BLaER1 (cell line): ENCODE results near the gene TTC39C.

Source experiments
- H3K27ac ChIP-seq: shearing (Covaris generic); formaldehyde crosslinking; 2 replicates; pipeline ENCODE4 v1.8.1; 2022
- H3K27me3 ChIP-seq: shearing (Covaris generic); formaldehyde crosslinking; 2 replicates; pipeline ENCODE4 v1.8.1; 2022
- H3K36me3 ChIP-seq: shearing (Covaris generic); formaldehyde crosslinking; 2 replicates; pipeline ENCODE4 v1.8.1; 2022
- H3K4me1 ChIP-seq: shearing (Covaris generic); formaldehyde crosslinking; 2 replicates; pipeline ENCODE4 v1.8.1; 2022
- H3K4me2 ChIP-seq: shearing (Covaris generic); formaldehyde crosslinking; 2 replicates; pipeline ENCODE4 v1.8.1; 2022
- H3K4me3 ChIP-seq: shearing (Covaris generic); formaldehyde crosslinking; 2 replicates; pipeline ENCODE4 v1.8.1; 2022
- H3K9ac ChIP-seq: shearing (Covaris generic); formaldehyde crosslinking; 2 replicates; pipeline ENCODE4 v1.8.1; 2022
- H3K9me3 ChIP-seq: shearing (Covaris generic); formaldehyde crosslinking; 2 replicates; pipeline ENCODE4 v1.8.1; 2022
- H4K20me1 ChIP-seq: shearing (Covaris generic); formaldehyde crosslinking; 2 replicates; pipeline ENCODE4 v1.8.1; 2022
- Cebpa-rat ChIP-seq: shearing (Covaris generic); IDR thresholded peaks from 2 replicates; pipeline ENCODE4 v1.8.1; 2022

TTC39C gene

GRCh38 chr18:23972453-23972852 is 42.1 kb upstream of the TTC39C start:
- H3K9ac ChIP-seq = no peak overlapping the region
- no peak overlapping the region for H3K4me2 ChIP-seq
- H3K27ac ChIP-seq = no peak overlapping the region
- H4K20me1 ChIP-seq = no peaks in the 10 kb centered on the region
- H3K36me3 ChIP-seq = no peaks in the 10 kb centered on the region
- peaks cover 18% of the 10 kb centered on the region for H3K9me3 ChIP-seq
- H3K4me3 ChIP-seq = no peak overlapping the region
- H3K27me3 ChIP-seq = no peaks in the 10 kb centered on the region
- peaks cover 33% of the 10 kb centered on the region for H3K4me1 ChIP-seq
- no peak for TF ChIP-seq Cebpa-rat

- Histone ChIP-seq H3K36me3 (no peaks in the 10 kb centered on the region), H3K4me2 (no peak overlapping the region), H4K20me1 (no peaks in the 10 kb centered on the region), H3K27ac (no peak overlapping the region), H3K9me3 (peaks cover 21% of the 10 kb centered on the region), H3K4me3 (no peak overlapping the region), H3K27me3 (no peaks in the 10 kb centered on the region), H3K4me1 (peaks cover 13% of the 10 kb centered on the region), H3K9ac (no peak overlapping the region)
- TF ChIP-seq Cebpa-rat = no peak
Measured at GRCh38 chr18:23977103-23977502, 37.5 kb upstream of the TTC39C start.

- Histone ChIP-seq H3K4me1 (peaks cover 17% of the 10 kb centered on the region), H3K36me3 (no peaks in the 10 kb centered on the region), H3K9ac (no peak overlapping the region), H3K4me3 (no peak overlapping the region), H3K27me3 (no peaks in the 10 kb centered on the region), H4K20me1 (no peaks in the 10 kb centered on the region), H3K4me2 (no peak overlapping the region), H3K27ac (no peak overlapping the region), H3K9me3 (peaks cover 21% of the 10 kb centered on the region)
- TF ChIP-seq Cebpa-rat = no peak
Measured at GRCh38 chr18:23977719-23978483, 36.7 kb upstream of the TTC39C start.

- Histone ChIP-seq H4K20me1 (no peaks in the 10 kb centered on the region), H3K27ac (no peak overlapping the region), H3K4me2 (peak overlapping the region; percentile 55), H3K27me3 (no peaks in the 10 kb centered on the region), H3K4me3 (no peak overlapping the region), H3K9me3 (peaks cover 14% of the 10 kb centered on the region), H3K36me3 (no peaks in the 10 kb centered on the region), H3K9ac (no peak overlapping the region), H3K4me1 (peaks cover 17% of the 10 kb centered on the region)
- no peak for TF ChIP-seq Cebpa-rat
Measured at GRCh38 chr18:23981369-23981980, 33.1 kb upstream of the TTC39C start.

- TF ChIP-seq Cebpa-rat = no peak
- no peak overlapping the region for H3K9ac ChIP-seq
- H3K4me2 ChIP-seq = peak overlapping the region; percentile 55
- H3K4me3 ChIP-seq = no peak overlapping the region
- H4K20me1 ChIP-seq = no peaks in the 10 kb centered on the region
- no peak overlapping the region for H3K27ac ChIP-seq
- H3K27me3 ChIP-seq = no peaks in the 10 kb centered on the region
- no peaks in the 10 kb centered on the region for H3K36me3 ChIP-seq
- peaks cover 17% of the 10 kb centered on the region for H3K4me1 ChIP-seq
- H3K9me3 ChIP-seq = peaks cover 6% of the 10 kb centered on the region
Measured at GRCh38 chr18:23982155-23983079, 32.1 kb upstream of the TTC39C start.

- H3K4me3 ChIP-seq = no peak overlapping the region
- H3K27ac ChIP-seq = no peak overlapping the region
- no peaks in the 10 kb centered on the region for H4K20me1 ChIP-seq
- no peak overlapping the region for H3K4me2 ChIP-seq
- H3K9ac ChIP-seq = no peak overlapping the region
- no peaks in the 10 kb centered on the region for H3K36me3 ChIP-seq
- H3K9me3 ChIP-seq = no peaks in the 10 kb centered on the region
- H3K27me3 ChIP-seq = no peaks in the 10 kb centered on the region
- peaks cover 17% of the 10 kb centered on the region for H3K4me1 ChIP-seq
- no peak for TF ChIP-seq Cebpa-rat
Measured at GRCh38 chr18:23983112-23983511, 31.4 kb upstream of the TTC39C start.

- Histone ChIP-seq H4K20me1 (no peaks in the 10 kb centered on the region), H3K4me1 (peaks cover 7% of the 10 kb centered on the region), H3K4me3 (no peak overlapping the region), H3K27me3 (no peaks in the 10 kb centered on the region), H3K36me3 (no peaks in the 10 kb centered on the region), H3K4me2 (no peak overlapping the region), H3K9me3 (no peaks in the 10 kb centered on the region), H3K9ac (no peak overlapping the region), H3K27ac (no peak overlapping the region)
- no peak for TF ChIP-seq Cebpa-rat
Measured at GRCh38 chr18:23986600-23987359, 27.8 kb upstream of the TTC39C start.

- Histone ChIP-seq H3K4me3 (no peak overlapping the region), H3K4me2 (no peak overlapping the region), H3K9ac (no peak overlapping the region), H3K4me1 (peaks cover 14% of the 10 kb centered on the region), H3K27ac (no peak overlapping the region), H3K9me3 (no peaks in the 10 kb centered on the region), H4K20me1 (no peaks in the 10 kb centered on the region), H3K36me3 (no peaks in the 10 kb centered on the region), H3K27me3 (no peaks in the 10 kb centered on the region)
- no peak for TF ChIP-seq Cebpa-rat
Measured at GRCh38 chr18:23990474-23991410, 23.8 kb upstream of the TTC39C start.
